ENCODE measurements around the gene MBOAT7. TPM values are rescaled to one million over a fixed set of nuclear protein-coding genes. Genes with fewer than 3 reads are reported as not detected.
A peak's percentile ranks its signal among the peaks of the same experiment; 100 is the strongest.

Gene MBOAT7
- total and polyA plus RNA-seq, 2 of the 8 experiments (the other 6 are each of a cell fraction or from before 2014, with no cell fraction given), result 85.5 to 90.9 TPM

- no peak; a peak in 1 of 4 replicates for TF ChIP-seq RAD21 (IDR thresholded peaks at IDR 0.05 in 1 of 2, conservative IDR thresholded peaks at IDR 0.05 in 1 of 2; ENCODE audit: low read depth in 2 of 2, low read length in 2 of 2)
- no peak for TF ChIP-seq CEBPB (IDR thresholded peaks at IDR 0.05; ENCODE audit: low read depth, low read length)
- peak; percentile 41; the same call in 1 of the 2 replicates for TF ChIP-seq RBBP5 (IDR thresholded peaks at IDR 0.05; ENCODE audit: borderline replicate concordance, low read depth, low read length)
- TF ChIP-seq CHD1 (IDR thresholded peaks at IDR 0.05; ENCODE audit: low read depth, low read length), result no peak
- no peak for TF ChIP-seq YY1 (IDR thresholded peaks at IDR 0.05; ENCODE audit: low read depth, low read length)
- peak in 1 of 2 experiments; percentile 72; a peak in 1 of 4 replicates for TF ChIP-seq SIN3A (conservative IDR thresholded peaks at IDR 0.05 in 1 of 2, IDR thresholded peaks at IDR 0.05 in 1 of 2; ENCODE audit: low read depth in 1 of 2, low read length in 2 of 2)
- peak; percentile 88 for TF ChIP-seq SP1 (IDR thresholded peaks at IDR 0.05; ENCODE audit: low read depth, low read length)
- TF ChIP-seq E2F6 (IDR thresholded peaks at IDR 0.05), result no peak
- TF ChIP-seq BCL11A (IDR thresholded peaks at IDR 0.05; ENCODE audit: low read depth in 2 of 2, low read length in 2 of 2), result no peak
- TF ChIP-seq PHF8 (conservative IDR thresholded peaks at IDR 0.05; ENCODE audit: low read depth, low read length), result peak; percentile 55
- TF ChIP-seq BACH1 (IDR thresholded peaks at IDR 0.05; ENCODE audit: low read length), result no peak
- no peak for TF ChIP-seq KDM5A (IDR thresholded peaks at IDR 0.05; ENCODE audit: low read length)
- no peak for TF ChIP-seq CBX5 (IDR thresholded peaks at IDR 0.05; ENCODE audit: low read depth, low read length)
- no peak for TF ChIP-seq RFX5 (IDR thresholded peaks at IDR 0.05; ENCODE audit: borderline replicate concordance, low read depth, low read length)
- no peak for TF ChIP-seq ATF3 (IDR thresholded peaks at IDR 0.05; ENCODE audit: insufficient read depth, low read depth, low read length)
- 0 out of 2 replicates have a peak, but pooled peaks have one; percentile 37 for TF ChIP-seq POLR2AphosphoS5 (IDR thresholded peaks at IDR 0.05; ENCODE audit: low read depth, low read length)
- no peak for TF ChIP-seq FOSL1 (IDR thresholded peaks at IDR 0.05; ENCODE audit: insufficient read depth, low read depth, low read length)
- TF ChIP-seq ATF2 (IDR thresholded peaks at IDR 0.05; ENCODE audit: low read length), result no peak
- no peak for TF ChIP-seq SAP30 (IDR thresholded peaks at IDR 0.05; ENCODE audit: insufficient read depth, insufficient replicate concordance, low read length)
- no peak for TF ChIP-seq KDM4A (IDR thresholded peaks at IDR 0.05; ENCODE audit: low read depth, low read length, severe bottlenecking)
- TF ChIP-seq TAF7 (optimal IDR thresholded peaks at IDR 0.05; ENCODE audit: borderline replicate concordance, low read depth, low read length), result no peak
Measured at GRCh38 chr19:54189145-54189734, at the start of gene MBOAT7 (continued).
